Keratinocyte (primary cell): ENCODE data around the gene ENTREP1. TPM values are rescaled to one million over a fixed set of nuclear protein-coding genes. Genes with fewer than 3 reads are reported as not detected.
A peak's percentile ranks its signal among the peaks of the same experiment; 100 is the strongest.

Experiments
- DNase-seq: peaks from one replicate; pipeline ENCODE4 v3.0.0-alpha.2; 2011; ENCODE audit warnings: low read depth, missing footprints, low spot score
- FAIRE-seq: peaks from 2 replicates; lab custom pipeline; 2011; peaks lifted over from hg19 to GRCh38; lab: Jason Lieb, UNC
- H2AFZ ChIP-seq: 2 replicates; pipeline ENCODE4 v1.6.0; 2012; ENCODE audit warnings: low read length, control low read depth, inconsistent platforms; ENCODE audit not compliant: control insufficient read depth
- H3K27ac ChIP-seq: 2 replicates; pipeline ENCODE4 v1.5.1; 2011; ENCODE audit warnings: low read length; ENCODE audit not compliant: control insufficient read depth, insufficient read depth
- H3K27me3 ChIP-seq: 3 replicates; pipeline ENCODE4 v1.6.0; 2011; ENCODE audit warnings: low read length; ENCODE audit not compliant: control insufficient read depth, insufficient read depth; ENCODE audit errors: extremely low read depth
- H3K36me3 ChIP-seq, 2 experiments: 2 replicates in 1 of 2; 3 replicates in 1 of 2; pipeline ENCODE4 v1.5.1; 2011; ENCODE audit warnings: low read length in 2 of 2, mild to moderate bottlenecking in 1 of 2; ENCODE audit not compliant: control insufficient read depth in 2 of 2, insufficient read depth in 2 of 2; ENCODE audit errors: extremely low read depth in 1 of 2
- H3K4me1 ChIP-seq: 3 replicates; pipeline ENCODE4 v1.5.1; 2011; ENCODE audit warnings: low read length; ENCODE audit not compliant: control insufficient read depth, insufficient read depth; ENCODE audit errors: extremely low read depth
- H3K4me2 ChIP-seq: 3 replicates; pipeline ENCODE4 v1.6.0; 2011; ENCODE audit warnings: low read depth, low read length; ENCODE audit not compliant: control insufficient read depth, insufficient read depth; ENCODE audit errors: extremely low read depth
- H3K4me3 ChIP-seq, 3 experiments: fragments of 200-600 bp in 1 of 3; sonication (generic) in 1 of 3; 2 replicates in 2 of 3; 3 replicates in 1 of 3; pipeline ENCODE4 v1.5.1; 2011 to 2016; ENCODE audit warnings: low read length in 3 of 3, mild to moderate bottlenecking in 3 of 3, control low read depth in 2 of 3, inconsistent platforms in 1 of 3, low read depth in 1 of 3, mixed read lengths in 1 of 3, mixed run types in 1 of 3, moderate library complexity in 1 of 3; ENCODE audit not compliant: control insufficient read depth in 2 of 3, insufficient read depth in 2 of 3; ENCODE audit errors: extremely low read depth in 1 of 3
- H3K79me2 ChIP-seq: 2 replicates; pipeline ENCODE4 v1.6.0; 2012; ENCODE audit warnings: low read length; ENCODE audit not compliant: control insufficient read depth, insufficient read depth
- H3K9ac ChIP-seq: 3 replicates; pipeline ENCODE4 v1.6.0; 2011; ENCODE audit warnings: low read length; ENCODE audit not compliant: control insufficient read depth, insufficient read depth; ENCODE audit errors: extremely low read depth
- H3K9me1 ChIP-seq: 3 replicates; pipeline ENCODE4 v1.6.0; 2011; ENCODE audit warnings: low read length; ENCODE audit not compliant: control insufficient read depth, insufficient read depth; ENCODE audit errors: extremely low read depth
- H3K9me3 ChIP-seq: 2 replicates; pipeline ENCODE4 v1.5.1; 2012; ENCODE audit warnings: low read depth, low read length; ENCODE audit not compliant: control insufficient read depth
- H4K20me1 ChIP-seq: 3 replicates; pipeline ENCODE4 v1.6.0; 2011; ENCODE audit warnings: low read length; ENCODE audit not compliant: control insufficient read depth, insufficient read depth; ENCODE audit errors: extremely low read depth
- CTCF ChIP-seq, 3 experiments: IDR thresholded peaks in 1 of 3; conservative IDR thresholded peaks in 1 of 3; optimal IDR thresholded peaks in 1 of 3; 2 replicates in 2 of 3; 3 replicates in 1 of 3; pipeline versions ENCODE3 to v1.5.1; 2011; ENCODE audit warnings: low read length in 3 of 3, mild to moderate bottlenecking in 3 of 3, moderate library complexity in 2 of 3, control low read depth in 1 of 3, inconsistent platforms in 1 of 3; ENCODE audit not compliant: insufficient read depth in 2 of 3; ENCODE audit errors: extremely low read depth in 1 of 3
- EZH2 ChIP-seq: IDR thresholded peaks from one replicate; pipeline ENCODE4 v1.6.1; 2012; ENCODE audit warnings: inconsistent platforms, mild to moderate bottlenecking, low read length, moderate library complexity
- dilution Hi-C: fragments of 300-500 bp; cut with MboI; formaldehyde crosslinking; loops from one replicate; pipeline ENCODE4 v1.7.0; 2020; ENCODE audit warnings: low sequenced_read_pairs; ENCODE audit not compliant: extremely low pct_ligation_motif_present
- polyA plus RNA-seq, 5 experiments: library from polyadenylated mRNA; depleted of rRNA in 3 of 5; stranded (reverse) in 3 of 5; stranded (forward) in 1 of 5; unstranded in 1 of 5; fragments of >200 nt; gene quantifications; 1 replicate in 1 of 5; 2 replicates in 3 of 5; 3 replicates in 1 of 5; pipeline versions ENCODE4 v1.2.1 to v1.2.3, GENCODE V29; 2011 to 2012; ENCODE audit warnings: missing spikeins in 2 of 5, low read depth in 1 of 5, low replicate concordance in 1 of 5

The ENTREP1 gene
- polyA plus RNA-seq, 1 donor (not counting 4 experiments of a cell fraction or from before 2014, with no cell fraction given) = 0.52 TPM

- H3K36me3 ChIP-seq = no peaks in the 10 kb centered on the region
- FAIRE-seq (no peak), DNase-seq (no peak)
- no peaks in the 10 kb centered on the region for H3K79me2 ChIP-seq
- H3K27ac ChIP-seq = no peak overlapping the region
- dilution Hi-C loops = no loop called here
- H3K27me3 ChIP-seq = no peaks in the 10 kb centered on the region
- H4K20me1 ChIP-seq = no peaks in the 10 kb centered on the region
- H3K9me1 ChIP-seq = no peaks in the 10 kb centered on the region
- no peak overlapping the region for H3K4me2 ChIP-seq
- H2AFZ ChIP-seq = no peak overlapping the region
- no peaks in the 10 kb centered on the region for H3K4me1 ChIP-seq
- no peak overlapping the region for H3K4me3 ChIP-seq
- H3K9me3 ChIP-seq = no peaks in the 10 kb centered on the region
- TF ChIP-seq CTCF (optimal IDR thresholded peaks at IDR 0.05 in 1 of 3, IDR thresholded peaks at IDR 0.05 in 1 of 3, conservative IDR thresholded peaks at IDR 0.05 in 1 of 3; ENCODE audit: extremely low read depth in 1 of 3, insufficient read depth in 2 of 3, low read length in 3 of 3) (no peak), EZH2 (no peak)
- H3K9ac ChIP-seq = no peak overlapping the region
These were observed 15.6 kb downstream of the ENTREP1 start for GRCh38 chr9:69340631-69341030.

DNA sequence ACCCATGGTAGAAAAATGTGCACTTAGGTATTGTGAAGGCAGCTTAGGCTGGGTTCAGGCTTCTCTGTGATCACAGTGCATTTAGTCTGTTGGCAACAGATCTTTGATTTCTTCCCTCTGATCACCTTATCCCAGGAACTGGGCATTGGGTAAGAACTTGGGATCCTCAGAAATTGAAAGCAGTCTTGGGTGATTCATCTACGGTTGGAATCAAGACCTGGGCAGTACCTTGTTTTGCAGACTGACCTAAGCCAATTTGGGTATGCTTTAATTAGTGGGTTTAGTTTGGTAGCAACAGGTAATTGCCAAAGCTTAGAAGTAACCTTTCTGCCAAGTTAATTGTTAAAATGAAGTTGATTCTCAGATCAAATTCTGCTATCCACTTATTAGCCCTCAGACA, 17.8 kb downstream of the ENTREP1 start:
- dilution Hi-C loops = no loop called here
- TF ChIP-seq CTCF (optimal IDR thresholded peaks at IDR 0.05 in 1 of 3, IDR thresholded peaks at IDR 0.05 in 1 of 3, conservative IDR thresholded peaks at IDR 0.05 in 1 of 3; ENCODE audit: extremely low read depth in 1 of 3, insufficient read depth in 2 of 3, low read length in 3 of 3) (no peak), EZH2 (no peak)
- Histone ChIP-seq H3K4me2 (no peak overlapping the region), H3K36me3 (no peaks in the 10 kb centered on the region), H3K4me3 (no peak overlapping the region), H3K4me1 (peaks cover 7% of the 10 kb centered on the region), H2AFZ (no peak overlapping the region), H3K9ac (no peak overlapping the region), H3K79me2 (no peaks in the 10 kb centered on the region), H3K27ac (no peak overlapping the region), H4K20me1 (no peaks in the 10 kb centered on the region), H3K9me3 (no peaks in the 10 kb centered on the region), H3K9me1 (no peaks in the 10 kb centered on the region), H3K27me3 (no peaks in the 10 kb centered on the region)
- FAIRE-seq (peak; percentile 51), DNase-seq (no peak)
